Liver (tissue), 9 donors: ENCODE data around the gene RNU6-9. TPM values are rescaled to one million over a fixed set of nuclear protein-coding genes. Genes with fewer than 3 reads are reported as not detected.

Experiments
- DNase-seq: peaks from one replicate; pipeline ENCODE4 v3.0.0-alpha.2; 2017; ENCODE audit warnings: low spot score
- H3K27ac ChIP-seq, 2 donors: one replicate each; pipeline ENCODE4 v1.7.0; 2013; ENCODE audit warnings: inconsistent platforms in 2 of 2, low read length in 2 of 2, control low read depth in 1 of 2, low read depth in 1 of 2, mild to moderate bottlenecking in 1 of 2
- H3K27me3 ChIP-seq, 4 donors: one replicate each; pipeline versions ENCODE4 v1.6.1 to v1.7.0; 2013; ENCODE audit warnings: low read length in 3 of 4, inconsistent platforms in 1 of 4, mild to moderate bottlenecking in 1 of 4, moderate library complexity in 1 of 4; ENCODE audit not compliant: control insufficient read depth in 4 of 4, insufficient read depth in 4 of 4
- H3K36me3 ChIP-seq, 4 donors: one replicate each; pipeline versions ENCODE4 v1.6.1 to v1.7.0; 2013; ENCODE audit warnings: low read length in 3 of 4, mild to moderate bottlenecking in 3 of 4, low read depth in 1 of 4, moderate library complexity in 1 of 4; ENCODE audit not compliant: control insufficient read depth in 4 of 4, insufficient read depth in 3 of 4
- H3K4me1 ChIP-seq, 4 donors: one replicate each; pipeline versions ENCODE4 v1.6.1 to v1.7.0; 2013; ENCODE audit warnings: low read length in 3 of 4, mild to moderate bottlenecking in 3 of 4, moderate library complexity in 1 of 4; ENCODE audit not compliant: control insufficient read depth in 4 of 4, insufficient read depth in 4 of 4
- H3K4me3 ChIP-seq, 3 donors: one replicate each; pipeline versions ENCODE4 v1.6.1 to v1.7.0; 2013; ENCODE audit warnings: low read length in 3 of 3, control low read depth in 1 of 3, low read depth in 1 of 3, mild to moderate bottlenecking in 1 of 3
- H3K9ac ChIP-seq, 2 donors: one replicate each; pipeline ENCODE4 v1.7.0; 2013; ENCODE audit warnings: low read length in 2 of 2, mild to moderate bottlenecking in 2 of 2, moderate library complexity in 2 of 2, control low read depth in 1 of 2, low read depth in 1 of 2
- H3K9me3 ChIP-seq, 4 donors: one replicate each; pipeline versions ENCODE4 v1.6.1 to v1.7.0; 2013; ENCODE audit warnings: low read length in 3 of 4; ENCODE audit not compliant: control insufficient read depth in 4 of 4
- ATF3 ChIP-seq: IDR thresholded peaks from 2 replicates; pipeline ENCODE4 v1.6.1; 2016; ENCODE audit warnings: antibody characterized with exemption
- EGR1 ChIP-seq, 2 donors: IDR thresholded peaks; 2 replicates each; pipeline ENCODE4 v1.6.1; 2016 to 2018; ENCODE audit warnings: antibody characterized with exemption in 2 of 2, low read depth in 2 of 2
- GABPA ChIP-seq, 2 donors: IDR thresholded peaks in 1 of 2; conservative IDR thresholded peaks in 1 of 2; 2 replicates each; pipeline ENCODE4 v1.6.1; 2016; ENCODE audit warnings: antibody characterized with exemption in 2 of 2, mild to moderate bottlenecking in 1 of 2, moderate library complexity in 1 of 2
- HNF4A ChIP-seq, 2 donors: conservative IDR thresholded peaks; 2 replicates each; pipeline ENCODE4 v1.6.1; 2016; ENCODE audit warnings: antibody characterized with exemption in 2 of 2, mild to moderate bottlenecking in 2 of 2
- HNF4G ChIP-seq: IDR thresholded peaks from 2 replicates; pipeline ENCODE4 v1.6.1; 2016; ENCODE audit warnings: antibody characterized with exemption
- JUND ChIP-seq, 2 donors: IDR thresholded peaks; 2 replicates each; pipeline ENCODE4 v1.6.1; 2016; ENCODE audit warnings: antibody characterized with exemption in 2 of 2
- MAX ChIP-seq: IDR thresholded peaks from 2 replicates; pipeline ENCODE4 v1.6.1; 2016; ENCODE audit warnings: antibody characterized with exemption
- NR2F2 ChIP-seq: IDR thresholded peaks from 2 replicates; pipeline ENCODE4 v1.6.1; 2016; ENCODE audit warnings: antibody characterized with exemption
- RAD21 ChIP-seq, 2 donors: IDR thresholded peaks; 2 replicates each; pipeline ENCODE4 v1.6.1; 2016; ENCODE audit warnings: antibody characterized with exemption in 2 of 2, mild to moderate bottlenecking in 2 of 2
- REST ChIP-seq: IDR thresholded peaks from 2 replicates; pipeline ENCODE4 v1.6.1; 2016; ENCODE audit warnings: antibody characterized with exemption, mild to moderate bottlenecking
- SP1 ChIP-seq: IDR thresholded peaks from 2 replicates; pipeline ENCODE4 v1.6.1; 2018; ENCODE audit warnings: antibody characterized with exemption, mild to moderate bottlenecking
- TAF1 ChIP-seq: conservative IDR thresholded peaks from 2 replicates; pipeline ENCODE4 v1.6.1; 2016; ENCODE audit warnings: antibody characterized with exemption, mild to moderate bottlenecking
- YY1 ChIP-seq: IDR thresholded peaks from 2 replicates; pipeline ENCODE4 v1.6.1; 2016; ENCODE audit warnings: antibody characterized with exemption, mild to moderate bottlenecking
- ZBTB33 ChIP-seq: IDR thresholded peaks from 2 replicates; pipeline ENCODE4 v1.6.1; 2016; ENCODE audit warnings: antibody characterized with exemption
- WGBS: extraction: QIAGEN DNeasy Blood & Tissue Kit; methylation state at CpG from one replicate; pipeline ENCODE4 v1.1.7; 2013; 5-methylcytosine and 5-hydroxymethylcytosine counted together
- polyA plus RNA-seq, 2 donors: library from polyadenylated mRNA; stranded (reverse) in 1 of 2; unstranded in 1 of 2; fragments of 200-250 nt in 1 of 2; fragments of >200 nt in 1 of 2; fragmentation: Nextera tagmentation in 1 of 2; extraction: Ambion mirVana in 1 of 2; gene quantifications; one replicate each; pipeline versions ENCODE4 v1.2.1 to v1.2.3, GENCODE V29; 2013 to 2015
- total RNA-seq, 2 donors: library from RNA; depleted of rRNA; stranded (reverse); fragments of >200 nt; gene quantifications; one replicate each; pipeline ENCODE4 v1.2.3, GENCODE V29; 2014
- donor health status: healthy.
- donor health status: healthy.
- donor health status: healthy.
- donor health status: healthy.
- donor health status: healthy.

The RNU6-9 gene
- total and polyA plus RNA-seq, 4 donors, result not detected

GRCh38 chr19:900043-900301, 6.7 kb downstream of the RNU6-9 start:
- Histone ChIP-seq H3K36me3 (peaks cover 0 to 13% (median 4%) of the 10 kb centered on the region in 4 donors), H3K4me1 (peaks cover 7 to 11% (median 9%) of the 10 kb centered on the region in 4 donors), H3K9ac (no peak overlapping the region), H3K27me3 (no peaks in the 10 kb centered on the region), H3K4me3 (no peak overlapping the region), H3K27ac (no peak overlapping the region), H3K9me3 (no peaks in the 10 kb centered on the region)
- DNase-seq, result peak; percentile 52
- TF ChIP-seq RAD21 (IDR thresholded peaks at IDR 0.05) (no peak), REST (no peak), YY1 (no peak), MAX (no peak), NR2F2 (no peak), ATF3 (no peak), SP1 (no peak), TAF1 (no peak)
- WGBS, result 91% methylated on average over 15 of the region's 15 CpGs

- no peak overlapping the region for H3K9ac ChIP-seq
- H3K4me3 ChIP-seq, result no peak overlapping the region
- peak; percentile 78 for DNase-seq
- H3K4me1 ChIP-seq, result peaks cover 7 to 11% (median 9%) of the 10 kb centered on the region in 4 donors
- no peak overlapping the region for H3K27ac ChIP-seq
- TF ChIP-seq NR2F2, result no peak
- TF ChIP-seq HNF4G, result no peak
- no peak for TF ChIP-seq GABPA (IDR thresholded peaks at IDR 0.05 in 1 of 2, conservative IDR thresholded peaks at IDR 0.05 in 1 of 2)
- TF ChIP-seq TAF1, result no peak
- no peak for TF ChIP-seq SP1
- TF ChIP-seq ATF3, result no peak
- no peak for TF ChIP-seq EGR1 (IDR thresholded peaks at IDR 0.05; ENCODE audit: low read depth in 2 of 2)
- no peak for TF ChIP-seq HNF4A (conservative IDR thresholded peaks at IDR 0.05)
- TF ChIP-seq YY1, result no peak
- TF ChIP-seq JUND (IDR thresholded peaks at IDR 0.05), result no peak
- no peak for TF ChIP-seq ZBTB33
- no peak for TF ChIP-seq REST
- no peaks in the 10 kb centered on the region for H3K27me3 ChIP-seq
- H3K36me3 ChIP-seq, result peaks cover 0 to 13% (median 4%) of the 10 kb centered on the region in 4 donors
- H3K9me3 ChIP-seq, result no peaks in the 10 kb centered on the region
- WGBS, result 84% methylated on average over 30 of the region's 30 CpGs
These were observed 7.2 kb downstream of the RNU6-9 start for GRCh38 chr19:900302-901111.
